Gastrocnemius medialis (tissue), 4 donors: ENCODE measurements around the gene ARHGAP26.

Experiments
- CTCF ChIP-seq, 5 experiments: fragments of 450-650 bp in 3 of 5; fragments of 200-600 bp in 2 of 5; sonication (generic) in 2 of 5; IDR thresholded peaks in 4 of 5; conservative IDR thresholded peaks in 1 of 5; 1 replicate in 4 of 5; 2 replicates in 1 of 5; pipeline ENCODE4 v1.5.1; 2016 to 2019; ENCODE audit warnings: antibody characterized with exemption in 5 of 5, mild to moderate bottlenecking in 3 of 5, moderate library complexity in 3 of 5
- POLR2A ChIP-seq, 2 donors: fragments of 450-650 bp; IDR thresholded peaks; one replicate each; pipeline ENCODE4 v1.6.1; 2017; ENCODE audit warnings: antibody characterized with exemption in 2 of 2, mild to moderate bottlenecking in 2 of 2, moderate library complexity in 2 of 2

- TF ChIP-seq POLR2A (IDR thresholded peaks at IDR 0.05) (no peak), CTCF (IDR thresholded peaks at IDR 0.05 in 4 of 5, conservative IDR thresholded peaks at IDR 0.05 in 1 of 5) (no peak)
Observed at GRCh38 chr5:142819292-142819691, 49.1 kb downstream of the ARHGAP26 start.
